GM23248 (cell line): Measurements from ENCODE around the gene LRCOL1. TPM values are rescaled to one million over a fixed set of nuclear protein-coding genes. Genes with fewer than 3 reads are reported as not detected.

ENCODE experiments used
- DNase-seq: peaks from one replicate; pipeline ENCODE4 v3.0.0-alpha.2; 2015
- H2AFZ ChIP-seq: fragments of 200-600 bp; sonication (generic); 2 replicates; pipeline ENCODE4 v1.6.1; 2016; ENCODE audit warnings: antibody characterized with exemption
- H3F3A ChIP-seq: fragments of 200-600 bp; sonication (generic); 2 replicates; pipeline ENCODE4 v1.6.1; 2016; ENCODE audit warnings: mild to moderate bottlenecking, antibody characterized with exemption, mixed run types; ENCODE audit not compliant: insufficient read depth
- H3K27ac ChIP-seq: fragments of 200-600 bp; sonication (generic); 2 replicates; pipeline ENCODE4 v1.5.1; 2016; ENCODE audit warnings: mild to moderate bottlenecking
- H3K27me3 ChIP-seq: fragments of 200-600 bp; sonication (generic); replicated peaks from 2 replicates; pipeline ENCODE4 v1.6.1; 2016; ENCODE audit warnings: mild to moderate bottlenecking; ENCODE audit not compliant: insufficient read depth
- H3K36me3 ChIP-seq: fragments of 200-600 bp; sonication (generic); 2 replicates; pipeline ENCODE4 v1.6.1; 2016; ENCODE audit warnings: low read depth, mild to moderate bottlenecking
- H3K4me1 ChIP-seq: fragments of 200-600 bp; sonication (generic); 2 replicates; pipeline ENCODE4 v1.6.1; 2016; ENCODE audit warnings: mild to moderate bottlenecking; ENCODE audit not compliant: insufficient read depth
- H3K4me2 ChIP-seq: fragments of 200-600 bp; sonication (generic); one replicate; pipeline ENCODE4 v1.6.1; 2016; ENCODE audit warnings: mild to moderate bottlenecking; ENCODE audit not compliant: unreplicated experiment
- H3K4me3 ChIP-seq: fragments of 200-600 bp; sonication (generic); 2 replicates; pipeline ENCODE4 v1.5.1; 2016; ENCODE audit warnings: mild to moderate bottlenecking
- H3K79me2 ChIP-seq: fragments of 200-600 bp; sonication (generic); 2 replicates; pipeline ENCODE4 v1.6.1; 2016; ENCODE audit warnings: mild to moderate bottlenecking; ENCODE audit not compliant: insufficient read depth
- H3K9ac ChIP-seq: fragments of 200-600 bp; sonication (generic); 2 replicates; pipeline ENCODE4 v1.6.1; 2016; ENCODE audit warnings: mild to moderate bottlenecking
- H3K9me2 ChIP-seq: fragments of 200-600 bp; sonication (generic); 2 replicates; pipeline ENCODE4 v1.6.1; 2016; ENCODE audit warnings: mixed run types, mild to moderate bottlenecking, moderate library complexity; ENCODE audit not compliant: insufficient read depth
- H3K9me3 ChIP-seq: fragments of 200-600 bp; sonication (generic); one replicate; pipeline ENCODE4 v1.6.1; 2017; ENCODE audit warnings: low read depth
- H4K20me1 ChIP-seq: fragments of 200-600 bp; sonication (generic); 2 replicates; pipeline ENCODE4 v1.6.0; 2016; ENCODE audit not compliant: insufficient read depth
- EZH2 ChIP-seq: fragments of 200-600 bp; sonication (generic); IDR thresholded peaks from 2 replicates; pipeline ENCODE4 v1.6.1; 2018; ENCODE audit warnings: antibody characterized with exemption, mild to moderate bottlenecking; ENCODE audit not compliant: insufficient read depth, poor library complexity, severe bottlenecking
- EZH2phosphoT487 ChIP-seq: fragments of 200-600 bp; sonication (generic); IDR thresholded peaks from 2 replicates; pipeline ENCODE4 v1.6.1; 2018; ENCODE audit warnings: antibody characterized with exemption, moderate library complexity, mild to moderate bottlenecking, low read depth; ENCODE audit not compliant: insufficient read depth
- WGBS, 2 experiments: methylation state at CpG; one replicate each; pipeline ENCODE4 v1.1.6; 2015 to 2017; ENCODE audit warnings: low lambda C conversion rate in 2 of 2, low coverage in 1 of 2; ENCODE audit errors: missing lambda C conversion rate in 2 of 2; 5-methylcytosine and 5-hydroxymethylcytosine counted together
- in situ Hi-C: fragments of 300-500 bp; cut with MboI; formaldehyde crosslinking; loops from 2 replicates; pipeline ENCODE4 v1.15.0; 2020
- polyA plus RNA-seq: library from polyadenylated mRNA; unstranded; fragments of >200 nt; fragmentation: Nextera tagmentation; extraction: Ambion mirVana; gene quantifications from 2 replicates; pipeline ENCODE4 v1.2.1, GENCODE V29; 2016
- total RNA-seq: library from RNA; depleted of rRNA; stranded (reverse); fragments of >200 nt; shearing (Covaris generic); gene quantifications from 2 replicates; pipeline ENCODE4 v1.2.3, GENCODE V29; 2014

The LRCOL1 gene
- total and polyA plus RNA-seq, 2 experiments from 2014 or later: not detected

DNA sequence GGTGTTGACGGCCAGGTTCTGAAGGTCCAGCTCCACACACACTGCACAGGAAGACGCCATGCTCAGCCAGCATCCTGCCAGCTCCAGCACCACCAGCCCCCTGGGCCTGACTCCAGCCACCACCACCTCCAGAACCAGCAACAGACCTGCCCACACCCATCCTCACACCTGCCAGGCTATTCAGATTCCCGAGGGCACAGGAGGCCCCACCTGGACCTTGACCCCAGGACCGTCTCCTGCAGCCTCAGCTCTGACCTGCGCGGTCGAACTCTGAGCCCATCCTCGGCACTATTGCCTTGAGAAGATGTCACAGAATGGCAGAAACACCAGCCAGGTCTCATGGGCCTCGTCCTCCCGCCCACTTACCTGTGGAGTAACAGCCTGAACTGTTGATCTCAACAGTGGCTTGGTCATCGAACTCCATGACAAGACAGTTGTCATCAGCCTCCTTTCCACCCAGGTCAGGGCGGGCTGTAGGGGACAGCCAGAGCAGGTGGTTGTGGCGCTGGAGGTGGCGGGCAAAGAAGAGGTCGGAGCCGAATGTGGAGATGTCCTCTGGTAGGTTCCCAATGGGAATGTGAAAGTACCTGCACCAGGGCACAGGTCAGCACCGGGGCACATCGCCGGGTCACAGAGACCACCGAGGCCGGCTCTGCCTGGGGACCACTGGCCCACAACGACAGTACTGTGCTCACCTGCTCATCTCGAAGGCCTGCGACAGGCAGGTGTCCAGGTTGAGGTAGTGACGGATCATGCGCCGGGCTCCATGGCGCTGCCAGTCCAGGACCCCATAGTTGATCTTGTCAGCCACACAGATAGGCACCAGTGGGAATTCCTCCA lies 31.6 kb upstream of the LRCOL1 start:
- in situ Hi-C loops: no loop called here
- WGBS, 2 experiments: 96 to 97% methylated on average over 28 of the region's 28 CpGs
- Histone ChIP-seq H3K79me2 (no peaks in the 10 kb centered on the region), H3F3A (no peaks in the 10 kb centered on the region), H3K27me3 (no peaks in the 10 kb centered on the region), H3K9ac (no peak overlapping the region), H3K36me3 (no peaks in the 10 kb centered on the region), H2AFZ (no peak overlapping the region), H3K4me3 (no peak overlapping the region), H3K9me2 (no peaks in the 10 kb centered on the region), H3K9me3 (no peaks in the 10 kb centered on the region), H3K4me1 (no peaks in the 10 kb centered on the region), H3K4me2 (no peak overlapping the region), H4K20me1 (no peaks in the 10 kb centered on the region), H3K27ac (no peak overlapping the region)
- DNase-seq: no peak
- TF ChIP-seq EZH2phosphoT487 (no peak), EZH2 (no peak)

DNA sequence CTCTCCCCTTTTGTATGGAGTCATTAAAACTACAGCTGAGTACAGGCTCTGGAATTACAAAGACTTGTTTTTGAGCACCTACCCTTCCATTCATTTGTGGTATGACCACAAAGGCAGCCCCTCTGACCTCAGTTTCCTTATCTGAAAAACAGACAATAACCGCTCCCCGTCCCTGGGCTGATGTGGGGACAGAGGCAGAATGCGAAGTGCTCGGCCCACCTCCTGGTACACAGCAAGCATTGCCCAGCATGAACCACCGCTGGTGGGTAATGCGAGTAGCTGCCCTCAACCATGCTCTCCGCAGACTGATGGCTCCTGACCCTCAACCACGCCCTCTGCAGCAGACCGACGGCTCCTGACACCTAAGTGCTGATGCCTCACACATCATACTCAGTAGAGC lies 30.6 kb upstream of the LRCOL1 start:
- Histone ChIP-seq H3K27ac (no peak overlapping the region), H3F3A (no peaks in the 10 kb centered on the region), H4K20me1 (no peaks in the 10 kb centered on the region), H3K27me3 (no peaks in the 10 kb centered on the region), H3K9me3 (no peaks in the 10 kb centered on the region), H3K9me2 (no peaks in the 10 kb centered on the region), H2AFZ (no peak overlapping the region), H3K4me2 (no peak overlapping the region), H3K4me1 (no peaks in the 10 kb centered on the region), H3K4me3 (no peak overlapping the region), H3K79me2 (no peaks in the 10 kb centered on the region), H3K9ac (no peak overlapping the region), H3K36me3 (no peaks in the 10 kb centered on the region)
- DNase-seq: no peak
- WGBS, 2 experiments: 96 to 98% methylated on average over 10 of the region's 10 CpGs
- TF ChIP-seq EZH2 (no peak), EZH2phosphoT487 (no peak)
- in situ Hi-C loops: no loop called here

DNA sequence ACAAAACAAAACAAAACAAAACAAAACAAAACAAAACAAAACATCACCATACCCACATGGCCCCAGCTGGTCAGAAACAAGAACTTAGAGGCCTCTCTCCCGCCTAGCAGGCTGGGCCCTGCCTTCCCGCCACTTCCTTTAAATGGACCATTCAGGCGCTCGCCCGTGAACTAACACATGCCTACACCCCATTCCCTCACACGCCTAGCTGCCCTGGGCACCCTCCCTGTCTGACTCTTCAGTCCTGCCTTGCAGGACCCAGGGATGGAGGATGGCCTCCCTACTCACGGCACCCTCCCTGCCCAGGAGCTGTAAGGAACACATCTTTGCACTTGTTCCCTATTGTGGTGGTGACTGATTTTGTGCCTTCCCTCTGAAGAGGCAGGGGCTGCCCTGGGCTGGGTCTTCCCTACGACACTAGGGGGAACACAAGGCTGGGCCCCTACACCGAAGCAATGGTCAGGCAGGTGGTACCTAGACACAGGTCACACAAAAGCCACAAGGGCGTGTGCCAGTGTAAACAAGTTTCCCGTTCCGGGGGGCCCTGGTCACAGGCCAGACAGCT lies 29.7 kb upstream of the LRCOL1 start:
- H3K27ac ChIP-seq: no peak overlapping the region
- no peak overlapping the region for H3K9ac ChIP-seq
- no peaks in the 10 kb centered on the region for H3K36me3 ChIP-seq
- no peak for DNase-seq
- H3K27me3 ChIP-seq: no peaks in the 10 kb centered on the region
- H3K79me2 ChIP-seq: no peaks in the 10 kb centered on the region
- no peak overlapping the region for H2AFZ ChIP-seq
- TF ChIP-seq EZH2: no peak
- no peak for TF ChIP-seq EZH2phosphoT487
- H3K4me3 ChIP-seq: no peak overlapping the region
- no peaks in the 10 kb centered on the region for H4K20me1 ChIP-seq
- H3K9me2 ChIP-seq: no peaks in the 10 kb centered on the region
- in situ Hi-C loops: no loop called here
- no peaks in the 10 kb centered on the region for H3K4me1 ChIP-seq
- H3K4me2 ChIP-seq: no peak overlapping the region
- H3F3A ChIP-seq: no peaks in the 10 kb centered on the region
- 89 to 93% methylated on average over 12 of the region's 12 CpGs for WGBS, 2 experiments
- no peaks in the 10 kb centered on the region for H3K9me3 ChIP-seq

DNA sequence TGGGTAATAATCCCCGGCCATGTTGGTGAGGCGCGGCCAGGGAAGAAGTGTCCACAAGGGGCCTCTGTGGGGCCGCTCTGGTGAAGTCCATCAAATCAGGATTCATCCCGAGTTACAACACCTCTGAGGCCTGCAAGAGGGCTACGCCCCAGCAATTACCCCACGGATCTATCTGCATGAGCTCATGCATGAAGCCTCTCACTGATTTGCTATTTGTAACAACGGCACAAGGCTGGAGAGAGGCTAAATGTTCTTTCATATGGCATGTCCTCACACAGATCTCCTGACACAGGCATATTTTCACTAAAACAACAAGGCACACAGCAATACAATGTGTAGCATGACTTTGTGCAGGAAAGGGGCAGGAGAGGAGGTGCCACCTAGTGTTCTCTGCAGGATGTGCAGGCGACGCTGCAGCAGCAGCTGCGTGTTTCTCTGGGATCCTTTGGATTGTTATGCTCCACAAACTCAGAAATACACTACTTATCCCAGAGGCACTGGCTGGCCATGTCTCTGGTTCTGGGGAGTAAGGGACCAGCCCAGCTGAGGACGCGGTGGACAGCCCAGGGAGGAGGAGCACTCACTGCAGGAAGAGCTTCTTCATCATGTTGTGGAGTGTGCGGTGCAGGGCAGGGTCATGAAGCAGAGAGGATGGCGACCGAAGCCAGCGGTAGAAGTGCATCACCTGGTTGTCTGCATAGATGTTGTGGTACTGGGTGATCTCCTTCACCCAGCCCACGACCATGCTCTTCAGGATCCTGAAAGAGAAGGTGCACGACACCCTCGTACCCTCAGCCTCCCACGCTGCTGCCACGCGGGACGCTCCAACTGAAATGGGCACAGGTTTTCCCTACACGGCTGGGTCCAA lies 28.4 kb upstream of the LRCOL1 start:
- H3K9me2 ChIP-seq: no peaks in the 10 kb centered on the region
- no peak for TF ChIP-seq EZH2phosphoT487
- TF ChIP-seq EZH2: no peak

More for the DNA sequence above, 28.4 kb upstream of the LRCOL1 start:
- Histone ChIP-seq H3F3A (no peaks in the 10 kb centered on the region), H3K4me3 (no peak overlapping the region), H3K79me2 (no peaks in the 10 kb centered on the region), H4K20me1 (no peaks in the 10 kb centered on the region), H3K27me3 (no peaks in the 10 kb centered on the region), H3K4me2 (no peak overlapping the region), H3K4me1 (no peaks in the 10 kb centered on the region), H3K9me3 (no peaks in the 10 kb centered on the region), H3K9ac (no peak overlapping the region), H3K36me3 (no peaks in the 10 kb centered on the region), H2AFZ (no peak overlapping the region), H3K27ac (no peak overlapping the region)
- 77 to 81% methylated on average over 25 of the region's 25 CpGs for WGBS, 2 experiments
- in situ Hi-C loops: no loop called here
- DNase-seq: peak; percentile 77
